Measurements from ENCODE around the gene RNF207.
A peak's percentile ranks its signal among the peaks of the same experiment; 100 is the strongest.

The RNF207 gene

GRCh38 chr1:6237093-6237492, 31.2 kb downstream of the RNF207 start:
- DNase-seq: no peak

- DNase-seq: no peak
These were observed 33.4 kb downstream of the RNF207 start for GRCh38 chr1:6239213-6239752.

GRCh38 chr1:6239950-6240768, 34.2 kb downstream of the RNF207 start:
- DNase-seq: peak; percentile 64

DNA sequence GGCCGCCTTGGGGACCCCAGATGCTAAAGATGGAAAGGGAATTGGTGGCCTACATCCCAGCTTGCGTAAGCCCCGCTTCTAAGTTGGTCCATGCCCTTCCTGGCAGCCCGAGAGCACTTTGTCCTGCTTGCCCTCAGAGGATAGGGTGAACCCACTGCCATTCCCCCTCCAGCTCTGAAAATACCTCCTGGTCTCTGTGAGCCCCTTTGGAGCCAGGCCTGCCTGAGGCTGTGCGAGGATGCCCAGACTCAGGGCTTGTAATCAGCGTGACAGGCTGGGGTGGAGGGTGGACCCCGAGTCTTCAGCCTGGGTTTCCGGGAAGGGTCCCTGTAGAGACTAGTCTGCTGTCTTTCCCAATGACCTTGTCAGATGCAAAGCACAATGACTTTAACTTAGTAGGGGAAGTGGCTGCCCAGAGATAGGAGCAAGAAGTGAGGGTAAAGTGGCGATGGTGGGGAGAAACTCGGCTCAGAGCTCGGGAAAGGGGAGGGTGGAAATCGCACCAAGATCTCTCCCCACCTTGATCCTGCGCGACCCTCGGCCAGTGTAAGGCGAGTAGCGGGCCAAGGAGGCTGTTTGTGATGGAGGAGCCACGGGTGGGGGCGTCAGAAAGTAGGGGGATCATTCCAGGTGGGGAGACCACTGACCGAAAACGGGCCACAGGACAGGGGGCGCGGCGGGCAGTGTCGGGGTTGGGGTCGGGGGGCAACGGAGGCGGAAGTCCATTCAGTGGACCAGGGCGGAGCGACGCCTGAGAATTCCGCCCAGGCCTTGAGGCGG, 35.4 kb downstream of the RNF207 start:
- no peak for DNase-seq

DNA sequence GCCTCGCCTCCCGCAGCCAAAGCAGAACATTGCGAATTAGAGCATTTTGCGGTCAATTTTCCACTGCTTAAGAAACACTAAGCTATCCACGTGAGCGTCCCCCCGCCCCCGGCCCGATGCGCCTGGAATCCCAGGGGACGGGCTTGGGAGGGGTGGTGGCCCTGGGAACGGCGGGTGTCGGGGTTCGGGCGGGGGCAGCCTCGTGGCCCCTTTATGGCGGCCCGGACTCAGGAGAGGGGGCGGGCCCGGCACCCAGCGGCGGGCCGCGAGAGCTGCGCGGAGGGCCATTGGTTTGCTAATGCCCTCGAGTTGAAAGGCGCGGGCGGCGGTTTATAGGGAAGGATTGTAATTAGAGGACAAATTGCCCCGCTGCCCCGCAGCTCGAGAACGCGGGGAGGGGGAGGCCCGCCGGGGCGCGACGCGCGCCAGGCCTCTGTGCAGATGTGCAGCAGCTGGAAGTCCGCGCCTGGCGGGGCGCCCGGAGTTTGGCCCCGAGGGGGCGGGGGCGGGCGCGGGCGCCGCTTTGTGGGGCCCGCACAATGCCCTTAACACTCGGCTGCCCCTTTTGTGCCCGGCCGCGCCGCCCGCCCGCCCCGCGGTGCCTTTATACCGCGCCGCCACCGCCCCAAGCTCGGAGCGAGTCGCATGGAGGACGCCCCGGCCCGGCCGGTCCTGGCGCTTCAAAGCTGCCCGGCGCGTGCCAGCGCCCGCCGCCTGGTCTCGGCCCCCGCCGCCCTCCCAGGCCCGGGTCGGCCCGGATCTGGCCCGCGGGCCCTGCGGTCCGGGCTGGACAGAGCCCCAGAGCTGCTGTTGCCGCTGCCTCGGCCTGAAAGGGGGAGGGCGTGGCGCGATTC, 36.2 kb downstream of the RNF207 start:
- peak; percentile 23 for DNase-seq

GRCh38 chr1:6243053-6243834, 37.3 kb downstream of the RNF207 start:
- no peak for DNase-seq

DNA sequence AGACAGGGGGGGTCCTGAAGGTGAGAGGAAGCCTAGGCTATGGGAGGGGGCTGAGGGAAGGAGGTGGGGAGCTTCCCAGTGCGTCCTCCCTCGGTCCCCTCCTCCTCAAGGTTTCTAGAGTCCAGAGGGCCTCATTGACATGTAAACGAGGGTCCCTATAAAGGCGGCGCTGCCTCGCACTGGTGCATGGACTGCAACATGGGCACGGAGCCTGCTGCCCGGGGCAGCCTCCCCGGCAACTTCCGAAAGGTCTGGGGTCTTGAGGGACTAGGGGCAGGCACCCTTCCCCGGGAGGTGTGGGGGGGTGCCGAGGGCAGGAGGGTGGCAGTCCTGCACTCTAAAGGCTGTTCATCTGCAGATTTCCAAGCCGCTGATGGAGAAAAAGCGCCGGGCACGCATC, 38.1 kb downstream of the RNF207 start, which contains the start of gene HES3:
HES3 (plus strand) TSS at position 187 of the 400 bp plus-strand sequence; CDS start at position 374, 187 bp downstream.
- no peak for DNase-seq

DNA sequence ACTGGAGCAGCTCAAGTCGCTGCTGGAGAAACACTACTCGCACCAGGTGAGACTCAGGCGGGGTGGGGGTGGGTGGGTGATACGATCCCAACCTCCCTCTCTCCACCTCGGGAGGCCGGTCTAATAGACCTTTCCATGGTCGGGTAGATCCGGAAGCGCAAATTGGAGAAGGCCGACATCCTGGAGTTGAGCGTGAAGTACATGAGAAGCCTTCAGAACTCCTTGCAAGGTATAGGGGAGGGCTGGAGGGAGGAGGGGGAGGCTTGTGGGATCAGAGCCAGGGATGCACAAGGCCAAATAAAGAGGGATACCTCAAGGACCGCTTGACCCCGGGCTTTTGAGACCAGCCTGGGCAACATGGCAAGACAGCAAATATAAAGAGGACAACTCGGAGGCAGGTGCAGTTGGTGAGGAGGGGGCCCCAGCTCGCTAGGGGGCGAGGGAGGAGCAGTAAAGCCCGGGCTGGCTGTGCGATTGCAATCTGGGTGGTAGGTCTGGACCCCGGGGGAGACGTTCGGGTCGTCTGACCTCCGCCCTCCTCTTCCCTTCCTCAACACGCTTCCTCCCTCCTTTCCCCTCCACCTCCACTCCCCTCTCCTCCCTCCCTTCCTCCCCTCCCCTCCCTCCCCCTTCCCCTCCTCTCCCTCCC, 38.6 kb downstream of the RNF207 start:
- DNase-seq: no peak

DNA sequence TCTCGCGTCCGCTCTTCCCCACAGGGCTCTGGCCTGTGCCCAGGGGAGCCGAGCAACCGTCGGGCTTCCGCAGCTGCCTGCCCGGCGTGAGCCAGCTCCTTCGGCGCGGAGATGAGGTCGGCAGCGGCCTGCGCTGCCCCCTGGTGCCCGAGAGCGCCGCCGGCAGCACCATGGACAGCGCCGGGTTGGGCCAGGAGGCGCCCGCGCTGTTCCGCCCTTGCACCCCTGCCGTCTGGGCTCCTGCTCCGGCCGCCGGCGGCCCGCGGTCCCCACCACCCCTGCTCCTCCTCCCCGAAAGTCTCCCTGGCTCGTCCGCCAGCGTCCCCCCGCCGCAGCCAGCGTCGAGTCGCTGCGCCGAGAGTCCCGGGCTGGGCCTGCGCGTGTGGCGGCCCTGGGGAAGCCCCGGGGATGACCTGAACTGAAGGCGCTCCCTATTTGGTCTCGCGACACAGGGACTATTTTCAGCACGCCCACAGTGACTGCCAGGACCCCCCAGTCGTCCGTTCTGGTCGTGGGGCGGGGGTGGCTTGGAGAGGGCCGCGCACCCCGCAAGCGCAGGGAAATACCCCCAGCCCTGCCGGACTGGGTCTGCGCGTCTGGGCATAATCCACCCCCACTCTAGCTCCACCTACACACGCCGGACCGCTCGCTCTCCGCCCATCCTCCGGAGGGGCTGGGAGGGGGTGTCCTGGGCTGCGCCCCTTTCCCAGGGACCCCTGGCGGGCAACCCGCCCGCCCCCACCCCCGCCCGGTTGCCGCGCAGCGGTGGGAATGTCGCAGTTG, 39.4 kb downstream of the RNF207 start:
- DNase-seq: peak; percentile 87

GRCh38 chr1:6245869-6246496, 40.1 kb downstream of the RNF207 start:
- peak; percentile 93 for DNase-seq

- peak; percentile 84 for DNase-seq
These were observed 40.9 kb downstream of the RNF207 start for GRCh38 chr1:6246497-6247467.

- DNase-seq: no peak
These were observed 41.7 kb downstream of the RNF207 start for GRCh38 chr1:6247651-6248050.

DNA sequence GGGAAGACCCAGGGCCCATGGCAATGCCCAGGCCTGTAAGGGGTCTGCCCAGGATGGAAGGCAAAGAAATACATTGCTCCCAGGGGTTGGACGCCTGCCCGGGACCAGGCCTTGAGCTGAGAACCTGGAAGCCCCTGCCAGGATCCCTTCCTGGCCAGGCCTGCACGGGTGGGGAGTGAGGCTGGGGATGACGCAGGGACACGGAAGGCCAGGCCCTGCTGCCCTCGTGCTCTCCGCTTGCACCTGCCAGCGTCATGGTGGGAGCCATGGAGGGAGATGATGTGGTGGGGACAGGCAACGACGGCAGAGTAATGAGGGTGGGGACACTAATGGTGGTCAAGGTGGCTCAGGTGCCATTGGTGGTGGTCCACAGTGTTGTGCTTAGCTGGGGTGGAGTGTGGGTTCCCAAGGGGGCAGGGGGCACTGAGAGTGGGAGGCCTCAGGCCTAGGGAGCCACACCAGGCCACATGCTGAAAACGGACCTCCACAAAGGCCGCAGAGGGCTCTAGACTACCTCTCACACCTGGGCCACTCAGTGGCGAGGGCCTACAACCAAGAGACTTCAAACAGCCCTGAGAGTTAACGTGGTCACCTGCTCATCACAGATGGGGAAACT, 42.4 kb downstream of the RNF207 start:
- no peak for DNase-seq

DNA sequence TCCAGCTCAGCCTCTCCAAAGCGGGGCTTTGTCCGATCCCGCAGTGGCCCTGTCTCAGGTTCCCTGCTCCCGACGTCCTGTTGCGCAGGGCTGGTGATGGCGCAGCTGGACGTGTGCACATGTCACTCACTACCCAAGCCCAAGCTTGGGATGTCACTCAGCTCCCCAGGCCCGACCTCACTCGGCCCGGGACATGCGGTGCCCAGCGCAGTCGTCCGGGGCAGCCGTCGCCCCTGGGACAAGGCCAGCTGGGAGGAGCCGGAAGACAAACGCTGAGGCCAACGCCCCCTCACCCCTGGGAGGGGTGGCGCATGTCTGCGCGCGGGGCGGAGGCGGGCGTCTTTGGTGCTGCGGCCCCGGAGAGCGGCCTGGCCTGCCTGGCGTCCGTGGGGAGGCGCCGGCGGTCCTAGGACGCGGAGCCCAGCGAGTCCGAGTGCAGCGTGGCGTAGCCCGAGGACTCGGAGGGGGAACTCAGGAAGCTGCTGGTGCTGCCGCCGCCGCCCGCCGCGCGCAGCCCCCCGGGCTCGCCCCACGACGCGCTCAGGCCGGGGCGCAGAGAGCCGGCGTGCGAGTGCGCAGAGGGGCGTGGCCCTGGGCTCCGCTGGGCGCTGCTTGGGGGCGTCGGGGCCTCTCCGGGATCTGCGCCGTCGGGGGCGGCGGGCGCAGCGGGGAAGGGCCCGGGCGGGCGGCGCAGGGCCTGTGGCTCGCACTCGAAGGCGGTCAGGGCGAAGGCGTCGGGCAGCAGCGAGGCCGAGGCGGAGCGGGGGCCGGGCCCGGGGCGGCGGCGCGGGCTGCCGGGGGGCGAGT, 43.2 kb downstream of the RNF207 start:
- DNase-seq: no peak

DNA sequence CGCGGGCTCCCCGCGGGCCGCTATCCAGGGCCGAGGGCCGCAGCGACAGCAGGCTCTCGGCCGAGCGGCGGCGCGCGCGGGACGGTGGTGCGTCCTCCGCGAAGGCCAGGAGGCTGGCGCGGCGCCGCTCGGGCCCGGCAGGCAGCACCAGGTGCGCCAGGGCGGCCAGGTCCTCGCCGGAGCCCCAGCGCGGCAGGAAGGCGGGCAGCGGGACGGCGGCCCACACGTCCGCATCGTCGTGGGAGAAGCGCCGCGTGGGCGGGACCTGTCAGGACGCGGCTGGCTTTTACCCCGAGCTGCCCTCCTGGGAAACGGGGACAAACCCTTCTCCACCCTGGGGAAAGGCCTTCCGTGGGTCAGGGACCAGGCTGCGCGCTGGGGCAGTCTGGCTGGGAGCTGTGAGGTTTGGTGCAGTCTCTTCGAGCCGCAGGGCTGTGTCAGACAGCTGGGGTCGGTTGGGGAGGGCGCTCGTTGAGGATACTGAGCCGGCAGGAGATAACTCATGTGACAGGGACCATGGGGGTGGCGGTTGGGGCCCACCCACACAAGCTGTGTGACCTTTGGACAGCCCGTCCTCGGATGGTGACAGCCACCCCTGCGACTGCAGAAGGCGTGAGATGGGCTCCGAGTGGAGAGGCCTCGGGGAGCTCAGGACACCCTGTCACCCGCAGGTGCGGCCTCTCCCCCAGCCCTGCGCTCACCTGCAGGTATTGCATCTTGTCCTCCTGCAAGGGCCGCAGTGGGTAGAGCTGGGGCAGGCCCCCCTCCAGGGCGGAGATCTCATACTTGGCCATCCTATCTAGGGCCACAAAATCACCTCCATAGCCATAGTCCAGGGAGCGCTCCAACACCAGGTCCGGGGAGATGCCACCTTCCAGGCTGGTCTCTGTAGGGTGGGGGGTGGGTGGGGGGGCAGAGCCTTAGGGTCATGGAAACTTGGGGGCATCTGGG, 44.1 kb downstream of the RNF207 start:
- no peak for DNase-seq

- DNase-seq: no peak
These were observed 45.3 kb downstream of the RNF207 start for GRCh38 chr1:6251233-6251632.

Data from NCI-H345 (cell line).